HG03521 (cell line): ENCODE measurements around the gene RNF224.

ENCODE experiments used
- ATAC-seq: cut with Tn5 transposase; IDR thresholded peaks from one replicate; pipeline ENCODE4 v1.9.1; 2021; ENCODE audit warnings: mild to moderate bottlenecking, moderate library complexity; ENCODE audit not compliant: unreplicated experiment

RNF224 gene

DNA sequence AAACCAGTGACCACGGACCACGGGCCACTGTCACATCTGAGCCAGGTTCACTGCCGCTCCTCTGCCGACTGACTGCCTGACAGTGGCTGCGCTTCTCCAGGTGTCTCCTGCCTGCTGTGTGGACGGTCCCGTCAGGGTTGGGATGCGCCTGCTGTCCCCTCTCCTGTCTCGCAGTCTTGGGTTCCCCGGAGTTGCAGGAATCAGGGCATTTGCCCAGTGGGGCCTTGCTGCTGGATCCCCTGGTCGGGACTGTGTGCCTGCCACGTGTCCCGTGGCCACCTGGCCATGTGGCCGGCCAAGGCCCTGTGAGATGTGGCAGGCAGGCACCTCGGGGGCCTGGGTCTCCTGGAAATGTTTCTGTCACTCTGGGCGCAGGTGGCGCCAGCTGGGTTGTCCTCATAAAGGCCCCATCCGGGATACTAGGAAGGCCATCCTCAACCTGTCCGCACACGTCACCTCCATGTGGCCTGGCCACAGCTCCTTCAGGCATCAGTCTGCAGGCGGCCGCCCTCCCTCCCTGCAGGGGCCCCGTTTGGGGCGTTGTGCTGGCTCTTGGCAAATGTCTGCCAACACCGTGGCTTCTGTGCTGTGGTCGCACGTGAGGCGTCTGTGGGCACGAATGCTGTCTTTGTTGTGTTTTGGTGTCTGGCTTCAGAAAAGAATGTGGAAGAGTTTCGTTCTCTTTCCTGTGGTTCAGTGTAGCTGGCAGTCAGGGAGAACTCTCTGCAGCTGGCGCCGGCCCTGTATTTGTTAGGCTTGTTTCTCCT lies 43.8 kb downstream of the RNF224 start:
- ATAC-seq = no peak

GRCh38 chr9:137271696-137272076 lies 44.4 kb downstream of the RNF224 start:
- ATAC-seq = no peak

DNA sequence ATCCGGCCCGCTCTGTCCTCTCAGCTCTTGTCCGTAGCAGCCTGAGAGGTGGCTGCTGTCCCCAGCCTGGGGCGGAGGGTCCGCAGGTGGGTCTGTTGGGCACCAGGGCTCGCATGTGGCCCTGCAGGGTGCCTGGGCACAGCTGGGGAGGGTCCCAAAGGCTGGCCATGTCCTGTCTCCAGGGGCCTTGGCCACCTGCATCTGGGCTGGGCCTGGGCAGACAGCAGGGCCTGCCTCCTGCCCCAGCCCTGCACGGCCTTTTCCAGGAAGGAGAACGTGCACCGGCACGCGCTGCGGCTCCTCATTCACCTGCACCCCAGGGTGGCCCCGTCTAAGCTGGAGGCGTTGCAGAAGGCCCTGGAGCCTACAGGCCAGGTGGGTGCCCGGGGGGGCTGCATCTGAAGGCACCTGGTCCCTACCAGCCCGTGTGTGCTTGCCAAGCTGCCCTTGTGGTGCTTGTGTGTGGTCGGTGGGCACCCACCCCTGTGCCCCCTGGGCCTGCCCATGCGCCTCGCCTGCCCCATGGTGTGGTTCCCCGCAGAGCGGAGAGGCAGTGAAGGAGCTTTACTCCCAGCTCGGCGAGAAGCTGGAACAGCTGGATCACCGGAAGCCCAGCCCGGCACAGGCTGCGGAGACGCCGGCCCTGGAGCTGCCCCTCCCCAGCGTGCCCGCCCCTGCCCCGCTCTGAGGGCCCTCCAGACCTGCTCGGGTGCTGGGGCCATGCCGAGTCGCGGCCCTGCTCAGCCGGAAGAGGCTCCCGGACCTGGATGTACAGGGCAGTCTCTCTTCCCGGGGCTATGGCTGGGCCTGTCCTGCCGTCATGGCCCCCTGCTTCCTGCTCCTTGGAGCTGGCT lies 45.2 kb downstream of the RNF224 start:
- ATAC-seq = no peak

DNA sequence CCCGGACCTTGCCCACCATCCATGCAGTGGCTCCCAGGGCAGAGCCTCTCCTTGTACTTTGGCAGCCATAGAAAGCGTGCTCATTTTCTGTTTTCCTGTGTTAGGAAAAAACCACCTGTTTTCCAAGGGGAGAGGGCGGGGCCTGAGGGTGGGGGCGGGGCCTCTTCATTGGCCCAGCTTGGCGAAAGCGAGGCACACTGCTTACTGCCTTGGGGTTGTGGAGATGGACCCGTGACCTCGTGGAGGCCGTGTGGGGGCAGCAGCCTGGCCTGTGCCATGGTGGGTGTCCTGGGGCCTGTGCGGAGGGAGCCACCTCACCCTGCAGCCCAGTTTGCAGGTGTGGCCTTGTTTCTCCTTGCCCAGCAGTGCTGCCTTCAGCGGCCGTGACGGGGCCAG lies 45.8 kb downstream of the RNF224 start:
- no peak for ATAC-seq

- ATAC-seq = no peak
Measured at GRCh38 chr9:137273611-137274320, 46.5 kb downstream of the RNF224 start.

DNA sequence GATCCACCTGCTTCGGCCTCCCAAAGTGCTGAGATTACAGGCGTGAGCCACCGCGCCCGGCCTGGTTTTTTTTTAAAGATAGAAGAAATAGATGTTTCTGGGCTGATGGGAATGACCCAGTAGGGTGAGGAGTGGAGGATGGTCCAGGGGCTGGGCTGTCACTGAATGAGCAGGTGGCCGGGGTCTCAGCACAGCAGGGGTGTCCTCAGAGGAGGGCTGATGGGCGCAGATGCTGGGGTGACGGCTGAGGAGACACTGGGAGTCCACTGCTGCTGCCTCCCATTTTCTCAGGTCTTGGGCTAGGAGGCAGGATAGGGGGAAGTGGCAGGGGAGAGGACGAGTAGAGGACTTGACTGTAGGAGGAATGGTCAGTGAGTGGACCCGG lies 47.9 kb downstream of the RNF224 start:
- ATAC-seq = no peak

DNA sequence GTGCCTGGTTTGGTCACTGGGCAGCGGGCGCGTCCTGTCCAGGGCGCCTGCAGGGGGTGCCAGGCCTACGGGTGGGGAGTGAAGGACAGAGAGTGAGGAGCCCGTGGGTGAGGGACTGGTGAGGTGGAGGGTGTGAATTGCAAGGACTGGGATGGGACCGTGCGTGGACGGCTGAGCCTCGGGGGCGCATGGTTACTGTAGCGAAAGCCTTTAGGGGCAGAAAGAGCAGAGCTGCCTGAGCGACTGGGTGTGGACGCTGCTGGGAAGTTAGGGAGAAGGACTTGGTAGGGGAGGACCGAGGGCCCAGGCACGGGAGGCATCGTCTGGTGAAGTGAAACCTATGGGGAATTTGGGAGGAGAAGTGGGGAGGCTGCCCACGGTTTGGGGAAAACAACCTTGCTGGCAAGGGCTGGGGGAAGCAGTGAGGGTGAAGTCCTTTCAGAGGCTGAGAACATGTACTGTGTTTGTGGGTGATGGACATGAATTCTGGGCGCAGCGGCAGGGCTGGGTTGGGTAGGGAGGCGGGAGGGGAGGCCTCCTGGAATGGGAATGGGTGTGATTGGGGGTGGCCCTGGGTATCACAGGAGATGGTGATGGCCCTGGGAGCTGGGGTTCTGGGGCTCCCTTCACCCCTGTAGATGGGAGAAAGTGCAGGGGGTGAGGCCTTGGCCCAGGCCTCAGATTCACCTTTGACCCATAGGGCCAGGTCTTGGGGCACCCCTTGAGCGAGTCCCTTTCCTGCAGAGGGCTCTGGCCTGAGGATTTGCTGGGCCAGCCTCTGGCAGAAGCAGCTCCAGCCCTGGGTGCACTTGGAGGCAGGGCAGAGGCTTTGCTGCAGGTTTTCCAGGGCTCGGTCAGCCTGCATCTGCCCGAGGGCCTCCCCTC lies 48.5 kb downstream of the RNF224 start:
- ATAC-seq = no peak

DNA sequence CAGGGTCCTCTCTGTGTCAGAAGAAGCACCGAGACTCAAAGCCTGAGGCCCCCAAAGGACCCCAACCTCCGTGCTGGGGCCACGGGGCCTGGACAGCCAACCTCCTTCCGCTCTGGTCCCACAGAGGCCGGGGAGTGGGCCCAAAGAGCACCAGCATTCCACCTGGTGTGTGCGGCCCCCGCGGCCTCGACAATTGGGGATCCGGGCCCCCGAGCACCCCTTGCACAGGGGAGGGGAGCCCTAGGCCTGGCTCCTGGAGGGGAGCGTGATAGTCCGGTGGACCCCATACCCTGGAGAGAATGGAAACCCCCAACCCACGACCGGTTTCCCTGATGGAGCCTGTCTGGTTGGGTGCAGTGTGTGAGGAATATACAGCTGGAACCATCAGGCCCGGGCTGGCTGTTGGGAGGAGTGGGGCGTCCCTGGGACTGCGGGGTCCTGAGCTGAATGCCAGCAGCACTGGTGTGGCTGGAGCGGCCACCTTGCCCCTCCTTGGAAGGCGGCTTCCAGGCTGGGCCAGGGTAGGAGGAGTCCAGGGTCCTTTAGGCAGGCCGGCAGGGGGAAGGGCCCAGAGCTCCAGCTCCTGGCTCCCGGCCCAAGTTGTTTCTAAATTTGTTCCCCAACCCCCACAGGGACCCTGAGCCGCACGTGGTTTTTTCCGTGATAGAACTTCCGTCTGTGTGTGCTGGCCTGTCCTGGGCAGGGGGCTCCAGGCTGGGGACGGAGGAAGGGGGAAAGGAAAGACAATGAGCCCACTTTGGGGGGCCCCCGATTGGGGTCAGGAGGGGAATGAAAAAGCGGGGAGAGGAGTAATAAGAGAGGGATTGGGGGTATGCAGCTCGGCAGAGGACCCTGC lies 49.4 kb downstream of the RNF224 start:
- ATAC-seq = no peak

GRCh38 chr9:137277329-137278041 lies 50.2 kb downstream of the RNF224 start, which contains the start of gene TOR4A:
TSS of gene TOR4A (plus strand) at chr9:137277726. CDS start at chr9:137278690, 964 bp downstream.
- ATAC-seq = no peak

DNA sequence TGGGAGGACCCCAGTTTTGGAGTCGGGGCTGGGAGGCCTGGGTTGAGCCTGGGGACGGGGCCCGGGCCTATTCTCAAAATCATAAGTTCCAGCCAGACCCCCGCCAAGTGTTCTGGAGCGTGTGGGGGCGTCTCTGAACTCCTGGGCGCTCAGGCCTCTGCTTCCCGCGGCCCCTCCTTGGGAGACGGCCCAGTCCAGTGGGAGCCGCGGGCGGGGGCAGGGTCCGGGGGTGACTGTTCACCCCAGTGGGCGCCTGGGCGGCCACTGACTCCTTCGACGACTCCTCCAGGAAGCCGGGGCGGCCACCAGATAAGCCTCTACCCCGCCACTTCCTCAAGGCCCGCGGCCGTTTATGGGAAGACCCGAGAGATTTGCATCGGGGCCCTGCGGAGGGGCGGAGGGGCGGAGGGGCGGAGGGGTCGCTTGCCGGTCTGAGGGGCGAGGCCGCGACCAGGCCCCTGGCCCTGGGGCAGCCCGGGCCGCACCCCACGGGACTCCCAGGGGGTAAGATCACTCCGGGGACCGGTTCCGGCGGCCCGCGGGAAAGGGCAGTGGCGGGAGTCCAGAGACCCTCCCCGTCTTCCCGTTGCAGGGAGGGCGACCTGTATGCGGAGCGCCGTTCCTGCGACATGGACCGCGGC lies 50.9 kb downstream of the RNF224 start:
- ATAC-seq = no peak
